ENCODE data around the gene YPEL2. TPM values are rescaled to one million over a fixed set of nuclear protein-coding genes. Genes with fewer than 3 reads are reported as not detected.
A peak's percentile ranks its signal among the peaks of the same experiment; 100 is the strongest.
"Not testable (repeated sequence)": the region's sequence is repeated elsewhere in the genome, so short reads cannot be mapped to it uniquely, and the experiment has no call there.

YPEL2 gene, protein sequence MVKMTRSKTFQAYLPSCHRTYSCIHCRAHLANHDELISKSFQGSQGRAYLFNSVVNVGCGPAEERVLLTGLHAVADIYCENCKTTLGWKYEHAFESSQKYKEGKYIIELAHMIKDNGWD
- 4.2 and 4.4 TPM in 2 replicates for total RNA-seq (2014; rRNA removed; shearing (Covaris generic))

- no peaks in the 10 kb centered on the region for H3K9me3 ChIP-seq (replicated peaks)
- peaks cover 64% of the 10 kb centered on the region for H3K4me1 ChIP-seq (replicated peaks)
- H3K27me3 ChIP-seq (replicated peaks) = no peaks in the 10 kb centered on the region
- H3K36me3 ChIP-seq = peaks cover 8% of the 10 kb centered on the region
- peak; percentile 83 to 98 for DNase-seq (ENCODE audit: low read depth in 1 of 2, low spot score in 2 of 2)
- H3K27ac ChIP-seq = peak within 1 kb of the TSS; percentile 8
- peak within 1 kb of the TSS; percentile 98 for H3K4me3 ChIP-seq
Measured at GRCh38 chr17:59331129-59331928, at the start of gene YPEL2. TSS of gene YPEL2 (plus strand) at chr17:59331655. CDS start at chr17:59353410, 21,755 bp downstream.

DNA sequence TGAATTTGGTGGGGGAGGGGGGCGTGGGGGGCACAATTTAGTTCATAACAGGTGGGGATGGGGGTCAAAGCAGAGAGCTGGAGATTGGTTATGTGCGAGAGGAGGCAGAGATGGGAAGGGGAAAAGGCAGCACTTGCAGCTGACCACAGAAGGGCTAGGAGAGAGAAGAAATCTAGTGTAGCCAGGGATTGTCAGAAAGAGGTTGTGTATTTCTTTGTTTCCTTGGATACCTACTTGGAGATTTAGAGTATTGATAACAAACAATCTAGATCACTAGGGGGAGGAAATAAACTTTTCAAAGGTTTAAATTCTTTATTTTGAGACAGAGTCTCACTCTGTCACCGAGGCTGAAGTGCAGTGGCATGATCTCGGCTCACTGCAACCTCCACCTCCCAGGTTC, 47.1 kb upstream of the YPEL2 start:
- no peaks in the 10 kb centered on the region for H3K36me3 ChIP-seq
- H3K4me3 ChIP-seq = no peak overlapping the region
- H3K9me3 ChIP-seq (replicated peaks) = no peaks in the 10 kb centered on the region
- DNase-seq (ENCODE audit: low read depth in 1 of 2, low spot score in 2 of 2) = no peak
- H3K4me1 ChIP-seq (replicated peaks) = no peaks in the 10 kb centered on the region
- H3K27ac ChIP-seq = no peak overlapping the region
- 0 out of 2 replicates have a peak, but pooled peaks cover 3% of the 10 kb centered on the region for H3K27me3 ChIP-seq (replicated peaks)

- H3K9me3 ChIP-seq (replicated peaks) = no peaks in the 10 kb centered on the region
- no peaks in the 10 kb centered on the region for H3K4me1 ChIP-seq (replicated peaks)
- no peaks in the 10 kb centered on the region for H3K36me3 ChIP-seq
- H3K4me3 ChIP-seq = no peak overlapping the region
- H3K27me3 ChIP-seq (replicated peaks) = 0 out of 2 replicates have a peak, but pooled peaks cover 3% of the 10 kb centered on the region
- no peak overlapping the region for H3K27ac ChIP-seq
- no peak for DNase-seq (ENCODE audit: low read depth in 1 of 2, low spot score in 2 of 2)
Measured at GRCh38 chr17:59287452-59287851, 44.0 kb upstream of the YPEL2 start.

GRCh38 chr17:59287891-59288290, 43.6 kb upstream of the YPEL2 start:
- H3K27me3 ChIP-seq (replicated peaks) = 0 out of 2 replicates have a peak, but pooled peaks cover 3% of the 10 kb centered on the region
- H3K36me3 ChIP-seq = no peaks in the 10 kb centered on the region
- no peaks in the 10 kb centered on the region for H3K9me3 ChIP-seq (replicated peaks)
- H3K4me1 ChIP-seq (replicated peaks) = no peaks in the 10 kb centered on the region
- H3K4me3 ChIP-seq = no peak overlapping the region
- H3K27ac ChIP-seq = no peak overlapping the region
- no peak for DNase-seq (ENCODE audit: low read depth in 1 of 2, low spot score in 2 of 2)

DNA sequence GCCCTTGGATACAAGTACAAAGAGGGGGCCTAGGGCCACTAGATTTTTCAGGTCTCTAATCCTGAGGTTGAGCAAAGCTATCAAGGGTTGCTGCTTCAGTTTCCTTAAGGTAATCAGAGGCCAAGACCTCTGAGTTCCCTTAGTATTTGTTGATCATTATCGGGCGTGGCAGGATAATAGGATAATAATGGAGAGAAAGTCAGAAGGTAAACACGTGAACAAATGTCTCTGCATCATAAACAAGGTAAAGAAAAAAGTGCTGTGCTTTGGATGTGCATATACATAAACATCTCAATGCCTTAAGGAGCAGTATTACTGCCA, 41.5 kb upstream of the YPEL2 start:
- Histone ChIP-seq H3K27ac (no peak overlapping the region), H3K4me1 (replicated peaks) (no peaks in the 10 kb centered on the region), H3K9me3 (replicated peaks) (no peaks in the 10 kb centered on the region), H3K36me3 (no peaks in the 10 kb centered on the region), H3K27me3 (replicated peaks) (0 out of 2 replicates have a peak, but pooled peaks cover 2% of the 10 kb centered on the region), H3K4me3 (no peak overlapping the region)
- no peak for DNase-seq (ENCODE audit: low read depth in 1 of 2, low spot score in 2 of 2)

DNA sequence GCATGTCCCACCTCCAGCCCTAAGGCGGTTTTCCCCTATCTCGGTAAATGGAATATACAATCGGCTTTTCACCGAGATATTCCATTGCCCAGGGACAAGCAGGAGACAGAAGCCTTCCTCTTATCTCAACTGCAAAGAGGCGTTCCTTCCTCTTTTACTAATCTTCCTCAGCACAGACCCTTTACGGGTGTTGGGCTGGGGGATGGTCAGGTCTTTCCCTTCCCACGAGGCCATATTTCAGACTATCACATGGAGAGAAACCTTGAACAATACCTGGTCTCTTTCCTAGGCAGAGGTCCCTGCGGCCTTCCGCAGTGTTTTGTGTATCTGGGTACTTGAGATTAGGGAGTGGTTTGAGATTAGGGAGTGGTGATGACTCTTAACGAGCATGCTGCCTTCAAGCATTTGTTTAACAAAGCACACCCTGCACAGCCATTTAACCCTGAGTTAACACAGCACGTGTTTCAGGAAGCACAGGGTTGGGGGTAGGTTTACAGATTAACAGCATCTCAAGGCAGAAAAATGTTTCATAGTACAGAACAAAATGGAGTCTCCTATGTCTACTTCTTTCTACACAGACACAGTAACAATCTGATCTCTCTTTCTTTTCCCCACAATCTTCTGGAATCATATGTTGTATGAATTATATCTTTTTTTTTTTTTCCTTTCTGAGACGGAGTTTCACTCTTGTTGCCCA, 41.0 kb upstream of the YPEL2 start:
- DNase-seq (ENCODE audit: low read depth in 1 of 2, low spot score in 2 of 2); H3K27me3 ChIP-seq (replicated peaks); H3K4me3 ChIP-seq; H3K4me1 ChIP-seq (replicated peaks); H3K27ac ChIP-seq; H3K36me3 ChIP-seq; H3K9me3 ChIP-seq (replicated peaks): not testable (repeated sequence)

GRCh38 chr17:59292174-59292523, 39.3 kb upstream of the YPEL2 start:
- DNase-seq (ENCODE audit: low read depth in 1 of 2, low spot score in 2 of 2) = no peak
- no peak overlapping the region for H3K4me3 ChIP-seq
- no peaks in the 10 kb centered on the region for H3K4me1 ChIP-seq (replicated peaks)
- no peak overlapping the region for H3K27ac ChIP-seq
- H3K9me3 ChIP-seq (replicated peaks) = no peaks in the 10 kb centered on the region
- no peaks in the 10 kb centered on the region for H3K36me3 ChIP-seq
- H3K27me3 ChIP-seq (replicated peaks) = 0 out of 2 replicates have a peak, but pooled peaks cover 2% of the 10 kb centered on the region

- DNase-seq (ENCODE audit: low read depth in 1 of 2, low spot score in 2 of 2) = no peak
Measured at GRCh38 chr17:59296190-59296589, 35.3 kb upstream of the YPEL2 start.

DNA sequence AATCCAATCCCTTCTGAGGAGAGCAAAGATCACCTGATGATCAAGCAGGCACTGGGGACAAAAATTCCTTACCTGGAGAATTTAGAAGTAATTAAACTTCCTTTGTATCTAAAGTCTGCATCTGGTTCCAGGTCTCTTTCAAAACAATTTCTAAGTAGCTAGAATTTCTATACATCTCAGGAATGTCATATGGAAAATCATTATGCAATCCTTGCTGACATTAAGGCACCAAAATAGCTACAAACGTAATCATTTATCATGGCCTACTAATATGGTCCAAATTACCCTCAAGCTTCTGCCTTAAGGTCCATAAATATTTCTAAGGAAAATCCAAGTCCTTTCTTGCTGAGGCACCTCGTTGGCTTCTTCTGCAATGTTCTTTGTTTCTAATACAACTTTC, 32.9 kb upstream of the YPEL2 start:
- Histone ChIP-seq H3K9me3 (replicated peaks) (no peaks in the 10 kb centered on the region), H3K27ac (no peak overlapping the region), H3K36me3 (no peaks in the 10 kb centered on the region), H3K27me3 (replicated peaks) (peaks cover 6% of the 10 kb centered on the region; the same call in 1 of the 2 replicates), H3K4me3 (no peak overlapping the region), H3K4me1 (replicated peaks) (no peaks in the 10 kb centered on the region)
- no peak for DNase-seq (ENCODE audit: low read depth in 1 of 2, low spot score in 2 of 2)

More at GRCh38 chr17:59296190-59296589, 35.3 kb upstream of the YPEL2 start:
- Histone ChIP-seq H3K36me3 (no peaks in the 10 kb centered on the region), H3K4me1 (replicated peaks) (no peaks in the 10 kb centered on the region), H3K9me3 (replicated peaks) (no peaks in the 10 kb centered on the region), H3K4me3 (no peak overlapping the region), H3K27me3 (replicated peaks) (0 out of 2 replicates have a peak, but pooled peaks cover 2% of the 10 kb centered on the region), H3K27ac (no peak overlapping the region)

DNA sequence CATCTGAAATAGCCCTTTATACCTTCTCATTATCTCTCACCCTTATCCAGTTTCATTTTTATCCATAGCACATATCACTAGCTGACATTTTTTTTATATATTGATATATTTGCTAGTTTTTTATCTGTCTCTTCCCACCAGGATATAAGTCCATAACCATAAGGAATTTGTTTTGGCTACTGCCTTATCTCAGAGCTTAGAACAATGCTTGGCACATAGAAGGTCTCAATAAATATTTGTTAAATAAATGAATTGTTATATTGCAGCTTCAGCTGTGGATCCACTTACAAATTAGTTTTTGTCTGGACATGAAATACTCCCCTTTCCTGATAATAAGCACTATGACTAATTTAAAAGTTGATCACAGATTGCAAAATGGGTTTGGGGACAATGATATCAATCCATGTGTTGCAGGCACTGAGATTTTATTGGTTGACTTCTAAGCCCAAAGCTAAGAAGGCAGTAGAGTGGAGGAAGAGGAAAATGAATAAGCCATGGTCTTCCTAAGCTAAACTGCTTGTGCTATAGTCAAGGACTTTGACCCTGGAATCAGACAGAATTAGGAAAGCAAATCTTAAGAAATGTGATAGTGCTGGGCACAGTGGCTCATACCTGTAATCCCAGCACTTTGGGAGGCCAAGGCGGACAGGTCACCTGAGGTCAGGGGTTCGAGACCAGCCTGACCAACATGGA, 31.9 kb upstream of the YPEL2 start:
- H3K36me3 ChIP-seq = no peaks in the 10 kb centered on the region
- no peak overlapping the region for H3K27ac ChIP-seq
- DNase-seq (ENCODE audit: low read depth in 1 of 2, low spot score in 2 of 2) = no peak
- peaks cover 6% of the 10 kb centered on the region; the same call in 1 of the 2 replicates for H3K27me3 ChIP-seq (replicated peaks)
- no peak overlapping the region for H3K4me3 ChIP-seq
- no peaks in the 10 kb centered on the region for H3K9me3 ChIP-seq (replicated peaks)
- no peaks in the 10 kb centered on the region for H3K4me1 ChIP-seq (replicated peaks)

DNA sequence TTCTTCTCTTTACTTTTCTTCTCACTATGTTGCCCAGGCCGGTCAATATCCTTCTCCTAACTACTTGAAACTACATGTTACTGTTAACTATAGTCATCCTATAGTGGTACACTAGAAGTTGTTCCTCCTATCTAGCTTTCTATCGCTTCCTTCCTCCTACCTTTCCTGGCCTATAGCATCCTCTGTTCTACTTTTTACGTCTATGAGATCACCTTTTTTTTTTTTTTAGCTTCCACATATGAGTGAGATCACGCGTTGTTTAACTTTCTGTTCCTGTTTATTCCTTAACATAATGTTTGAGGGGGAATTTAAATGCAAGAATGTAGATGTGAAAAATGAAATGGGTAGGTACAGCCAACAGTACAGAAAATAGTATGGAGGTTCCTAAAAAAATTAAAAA, 30.5 kb upstream of the YPEL2 start:
- no peak overlapping the region for H3K27ac ChIP-seq
- H3K4me3 ChIP-seq = no peak overlapping the region
- H3K36me3 ChIP-seq = no peaks in the 10 kb centered on the region
- no peaks in the 10 kb centered on the region for H3K9me3 ChIP-seq (replicated peaks)
- peaks cover 6% of the 10 kb centered on the region; the same call in 1 of the 2 replicates for H3K27me3 ChIP-seq (replicated peaks)
- no peaks in the 10 kb centered on the region for H3K4me1 ChIP-seq (replicated peaks)
- DNase-seq (ENCODE audit: low read depth in 1 of 2, low spot score in 2 of 2) = no peak

GRCh38 chr17:59304811-59305210, 26.6 kb upstream of the YPEL2 start:
- H3K4me1 ChIP-seq (replicated peaks) = no peaks in the 10 kb centered on the region
- no peaks in the 10 kb centered on the region for H3K9me3 ChIP-seq (replicated peaks)
- H3K27ac ChIP-seq = no peak overlapping the region
- no peak overlapping the region for H3K4me3 ChIP-seq
- peaks cover 6% of the 10 kb centered on the region; the same call in 1 of the 2 replicates for H3K27me3 ChIP-seq (replicated peaks)
- no peak for DNase-seq (ENCODE audit: low read depth in 1 of 2, low spot score in 2 of 2)
- no peaks in the 10 kb centered on the region for H3K36me3 ChIP-seq

DNA sequence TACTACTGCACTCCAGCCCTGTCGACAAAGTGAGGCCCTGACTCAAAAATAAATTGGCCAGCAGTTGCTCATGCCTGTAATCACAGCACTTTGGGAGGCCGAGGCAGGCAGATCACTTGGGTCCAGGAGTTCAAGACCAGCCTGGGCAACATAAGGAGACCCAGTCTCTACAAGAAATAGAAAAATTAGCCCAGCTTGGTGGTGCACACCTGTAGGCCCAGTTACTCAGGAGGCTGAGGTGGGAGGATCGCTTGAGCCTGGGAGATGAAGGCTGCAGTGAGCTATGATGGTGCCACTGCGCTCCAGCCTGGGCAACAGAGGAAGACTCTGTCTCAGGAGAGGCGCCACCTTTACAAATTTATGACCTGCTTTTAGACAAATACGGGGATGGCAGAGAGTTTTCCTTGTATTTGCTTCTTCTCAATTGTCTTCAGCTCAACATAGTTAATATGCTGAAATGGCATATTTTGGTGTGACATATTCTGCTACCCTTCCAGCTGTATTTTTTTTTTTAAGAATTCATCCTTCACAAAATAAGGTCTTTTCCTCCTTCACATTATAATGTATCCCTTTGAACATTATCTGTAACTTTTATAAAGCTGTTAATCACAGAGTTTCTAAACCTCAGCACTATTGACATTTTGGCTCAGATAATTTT, 21.1 kb upstream of the YPEL2 start:
- no peaks in the 10 kb centered on the region for H3K27me3 ChIP-seq (replicated peaks)

More for the DNA sequence above, 21.1 kb upstream of the YPEL2 start:
- Histone ChIP-seq H3K4me1 (replicated peaks) (0 out of 2 replicates have a peak, but pooled peaks cover 4% of the 10 kb centered on the region), H3K4me3 (no peak overlapping the region), H3K9me3 (replicated peaks) (no peaks in the 10 kb centered on the region), H3K36me3 (no peaks in the 10 kb centered on the region), H3K27ac (no peak overlapping the region)
- DNase-seq (ENCODE audit: low read depth in 1 of 2, low spot score in 2 of 2) = no peak

Data from SJSA1 (cell line).